IMR-90 (cell line): ENCODE results near the gene LRRC18. TPM values are rescaled to one million over a fixed set of nuclear protein-coding genes. Genes with fewer than 3 reads are reported as not detected.

ENCODE experiments used
- ATAC-seq: fragments of 200-7000 bp; cut with Tn5 transposase; 2 replicates; pipeline ENCODE4 v1.9.1; 2020; ENCODE audit warnings: low read depth, mild to moderate bottlenecking, moderate library complexity
- BruUV-seq: library from RNA; stranded (reverse); fragments of 400-500 nt; replicated peaks from 2 replicates; lab custom pipeline; 2021; lab: Mats Ljungman, UMichigan
- CTCF ChIA-PET: fragments of 300-600 bp; formaldehyde crosslinking; extraction: SDS; loops from one replicate; lab custom pipeline; 2021; ENCODE audit warnings: antibody characterized with exemption; lab: Yijun Ruan, JAX
- POLR2A ChIA-PET: fragments of 300-600 bp; sonication (Branson Sonifier 250); formaldehyde crosslinking; loops from one replicate; lab custom pipeline; 2022; ENCODE audit warnings: antibody characterized with exemption; ENCODE audit not compliant: unreplicated experiment; lab: Charles Lee
- DNase-seq: peaks from one replicate; pipeline ENCODE4 v3.0.0; 2013
- H2AFZ ChIP-seq: replicated peaks from 2 replicates; pipeline ENCODE3; 2013; ENCODE audit warnings: low read length, mild to moderate bottlenecking; ENCODE audit not compliant: poor library complexity
- H2AK5ac ChIP-seq: 2 replicates; pipeline ENCODE4 v1.6.1; 2013; ENCODE audit warnings: low read depth, low read length, inconsistent platforms
- H2AK9ac ChIP-seq: replicated peaks from 2 replicates; pipeline ENCODE3; 2013; ENCODE audit warnings: mild to moderate bottlenecking, low read depth, low read length, moderate library complexity; ENCODE audit not compliant: poor library complexity
- H2BK120ac ChIP-seq: 2 replicates; pipeline ENCODE4 v1.6.1; 2013; ENCODE audit warnings: low read depth, low read length, inconsistent platforms
- H2BK15ac ChIP-seq: 3 replicates; pipeline ENCODE4 v1.6.1; 2013; ENCODE audit warnings: low read depth, low read length, inconsistent platforms
- H2BK20ac ChIP-seq: 2 replicates; pipeline ENCODE4 v1.6.1; 2013; ENCODE audit warnings: low read depth, mild to moderate bottlenecking, inconsistent platforms, low read length, moderate library complexity
- H2BK5ac ChIP-seq: 2 replicates; pipeline ENCODE4 v1.6.1; 2013; ENCODE audit warnings: mild to moderate bottlenecking, low read depth, low read length, inconsistent platforms; ENCODE audit not compliant: poor library complexity, severe bottlenecking
- H3K14ac ChIP-seq: replicated peaks from 2 replicates; pipeline ENCODE4 v1.6.1; 2013; ENCODE audit warnings: low read depth, low read length, inconsistent platforms
- H3K18ac ChIP-seq: 2 replicates; pipeline ENCODE4 v1.6.1; 2013; ENCODE audit warnings: low read depth, low read length, control low read depth
- H3K23ac ChIP-seq: 2 replicates; pipeline ENCODE4 v1.6.1; 2013; ENCODE audit warnings: low read depth, low read length, inconsistent platforms
- H3K27ac ChIP-seq: 2 replicates; pipeline ENCODE4 v1.5.1; 2013; ENCODE audit warnings: mild to moderate bottlenecking, control low read depth, low read length; ENCODE audit not compliant: insufficient read depth
- H3K27me3 ChIP-seq: 2 replicates; pipeline ENCODE4 v1.6.1; 2013; ENCODE audit warnings: low read length; ENCODE audit not compliant: control insufficient read depth, insufficient read depth
- H3K36me3 ChIP-seq: 2 replicates; pipeline ENCODE4 v1.6.1; 2013; ENCODE audit warnings: low read length, mixed read lengths; ENCODE audit not compliant: control insufficient read depth, insufficient read depth
- H3K4ac ChIP-seq: 2 replicates; pipeline ENCODE4 v1.6.1; 2013; ENCODE audit warnings: low read depth, low read length, inconsistent platforms
- H3K4me1 ChIP-seq: 2 replicates; pipeline ENCODE4 v1.6.1; 2013; ENCODE audit warnings: low read length, mixed read lengths; ENCODE audit not compliant: control insufficient read depth, insufficient read depth
- H3K4me2 ChIP-seq: 2 replicates; pipeline ENCODE4 v1.6.1; 2013; ENCODE audit warnings: low read depth, mild to moderate bottlenecking, control low read depth, low read length, moderate library complexity
- H3K4me3 ChIP-seq: 2 replicates; pipeline ENCODE4 v1.5.1; 2013; ENCODE audit warnings: low read depth, mild to moderate bottlenecking, control low read depth, low read length, moderate library complexity; ENCODE audit not compliant: insufficient read depth
- H3K56ac ChIP-seq: 2 replicates; pipeline ENCODE4 v1.6.1; 2013; ENCODE audit warnings: low read length, inconsistent platforms; ENCODE audit not compliant: insufficient read depth; ENCODE audit errors: extremely low read depth
- H3K79me1 ChIP-seq, 2 experiments: 2 replicates each; pipeline ENCODE4 v1.6.1; 2013; ENCODE audit warnings: low read length in 2 of 2, inconsistent platforms in 1 of 2, low read depth in 1 of 2
- H3K9ac ChIP-seq: 2 replicates; pipeline ENCODE4 v1.6.1; 2013; ENCODE audit warnings: low read depth, low read length, control low read depth
- H3K9me1 ChIP-seq: 2 replicates; pipeline ENCODE4 v1.6.1; 2013; ENCODE audit warnings: low read length, inconsistent platforms; ENCODE audit not compliant: insufficient read depth
- H3K9me3 ChIP-seq: 2 replicates; pipeline ENCODE4 v1.6.1; 2013; ENCODE audit warnings: low read length; ENCODE audit not compliant: control insufficient read depth, insufficient read depth
- H4K20me1 ChIP-seq: 2 replicates; pipeline ENCODE4 v1.6.1; 2013; ENCODE audit warnings: low read length, inconsistent platforms; ENCODE audit not compliant: insufficient read depth
- H4K5ac ChIP-seq: 2 replicates; pipeline ENCODE4 v1.6.1; 2013; ENCODE audit warnings: mild to moderate bottlenecking, low read depth, low read length, control low read depth
- H4K8ac ChIP-seq, 2 experiments: 2 replicates each; pipeline ENCODE4 v1.6.1; 2013; ENCODE audit warnings: low read depth in 2 of 2, low read length in 2 of 2, control low read depth in 1 of 2, inconsistent platforms in 1 of 2
- H4K91ac ChIP-seq: 2 replicates; pipeline ENCODE4 v1.6.1; 2013; ENCODE audit warnings: low read depth, low read length, inconsistent platforms; ENCODE audit not compliant: insufficient read depth
- BHLHE40 ChIP-seq: fragments of 150-350 bp; IDR thresholded peaks from 2 replicates; pipeline ENCODE4 v1.6.1; 2016; ENCODE audit warnings: mild to moderate bottlenecking, low read depth, low read length
- CEBPB ChIP-seq: IDR thresholded peaks from 2 replicates; pipeline ENCODE4 v1.6.1; 2012; ENCODE audit warnings: low read depth, low read length, improper control_type of control experiment
- CHD1 ChIP-seq: IDR thresholded peaks from 2 replicates; pipeline ENCODE4 v1.6.1; 2012; ENCODE audit warnings: low read depth, low read length, improper control_type of control experiment
- MAFK ChIP-seq: IDR thresholded peaks from 2 replicates; pipeline ENCODE4 v1.6.1; 2012; ENCODE audit warnings: low read depth, low read length, improper control_type of control experiment
- MAZ ChIP-seq: IDR thresholded peaks from 2 replicates; pipeline ENCODE4 v1.6.1; 2012; ENCODE audit warnings: low read depth, mild to moderate bottlenecking, low read length, improper control_type of control experiment, moderate library complexity, borderline replicate concordance
- MXI1 ChIP-seq: IDR thresholded peaks from 2 replicates; pipeline ENCODE4 v1.6.1; 2012; ENCODE audit warnings: low read depth, mild to moderate bottlenecking, low read length, moderate library complexity, borderline replicate concordance
- POLR2A ChIP-seq: IDR thresholded peaks from 2 replicates; pipeline ENCODE4 v1.6.1; 2012; ENCODE audit warnings: mild to moderate bottlenecking, low read depth, low read length
- RAD21 ChIP-seq: IDR thresholded peaks from 2 replicates; pipeline ENCODE4 v1.6.1; 2012; ENCODE audit warnings: low read length, improper control_type of control experiment
- RFX5 ChIP-seq: IDR thresholded peaks from 2 replicates; pipeline ENCODE4 v1.8.0; 2012; ENCODE audit warnings: low read depth, mild to moderate bottlenecking, low read length, moderate library complexity
- SMC3 ChIP-seq: fragments of 150-350 bp; IDR thresholded peaks from 2 replicates; pipeline ENCODE4 v1.6.1; 2016; ENCODE audit warnings: low read depth, mild to moderate bottlenecking, antibody characterized with exemption, low read length, moderate library complexity
- WGBS, 2 experiments: methylation state at CpG; one replicate each; pipeline versions ENCODE4 v1.1.5 to v1.1.7; 2013; ENCODE audit warnings: missing lambda C conversion rate in 2 of 2; ENCODE audit not compliant: insufficient read length in 1 of 2; ENCODE audit errors: extremely low coverage in 2 of 2; 5-methylcytosine and 5-hydroxymethylcytosine counted together
- dilution Hi-C: fragments of 300-500 bp; cut with HindIII; formaldehyde crosslinking; loops from one replicate; pipeline ENCODE4 v1.14.3; 2018; ENCODE audit warnings: low sequenced_read_pairs; ENCODE audit not compliant: unreplicated experiment
- in situ Hi-C: fragments of 300-500 bp; cut with MboI; formaldehyde crosslinking; loops from 3 replicates; pipeline ENCODE4 v1.14.3; 2019; ENCODE audit warnings: low sequenced_read_pairs, inconsistent platforms, mixed read lengths
- intact Hi-C: fragments of 100-400 bp; cut with micrococcal nuclease; formaldehyde crosslinking; loops from 2 replicates; pipeline ENCODE4 v1.10.0; 2022
- polyA plus RNA-seq, 3 experiments: library from polyadenylated mRNA; depleted of rRNA; stranded (reverse); fragments of >200 nt; gene quantifications; 2 replicates each; pipeline ENCODE4 v1.2.3, GENCODE V29; 2012; ENCODE audit warnings: low replicate concordance in 1 of 3
- total RNA-seq: library from RNA; depleted of rRNA; stranded (reverse); fragments of >200 nt; gene quantifications from 2 replicates; pipeline ENCODE4 v1.2.3, GENCODE V29; 2012
- TF ChIP-seq, protein P1 (sequence below): fragments of 150-350 bp; IDR thresholded peaks from 2 replicates; pipeline ENCODE4 v1.6.1; 2017; ENCODE audit warnings: mild to moderate bottlenecking, antibody characterized with exemption, low read length, low read depth
- TF ChIP-seq, protein P2 (sequence below): fragments of 150-350 bp; IDR thresholded peaks from 2 replicates; pipeline ENCODE4 v1.6.1; 2016; ENCODE audit warnings: low read depth, mild to moderate bottlenecking, low read length, moderate library complexity, borderline replicate concordance
- TF ChIP-seq, protein P3 (sequence below): conservative IDR thresholded peaks from 2 replicates; pipeline ENCODE4 v1.5.1; 2012; ENCODE audit warnings: mild to moderate bottlenecking, low read depth, low read length, improper control_type of control experiment

LRRC18 gene
- total and polyA plus RNA-seq, 2 of the 4 experiments (the other 2 are of a cell fraction) = not detected

DNA sequence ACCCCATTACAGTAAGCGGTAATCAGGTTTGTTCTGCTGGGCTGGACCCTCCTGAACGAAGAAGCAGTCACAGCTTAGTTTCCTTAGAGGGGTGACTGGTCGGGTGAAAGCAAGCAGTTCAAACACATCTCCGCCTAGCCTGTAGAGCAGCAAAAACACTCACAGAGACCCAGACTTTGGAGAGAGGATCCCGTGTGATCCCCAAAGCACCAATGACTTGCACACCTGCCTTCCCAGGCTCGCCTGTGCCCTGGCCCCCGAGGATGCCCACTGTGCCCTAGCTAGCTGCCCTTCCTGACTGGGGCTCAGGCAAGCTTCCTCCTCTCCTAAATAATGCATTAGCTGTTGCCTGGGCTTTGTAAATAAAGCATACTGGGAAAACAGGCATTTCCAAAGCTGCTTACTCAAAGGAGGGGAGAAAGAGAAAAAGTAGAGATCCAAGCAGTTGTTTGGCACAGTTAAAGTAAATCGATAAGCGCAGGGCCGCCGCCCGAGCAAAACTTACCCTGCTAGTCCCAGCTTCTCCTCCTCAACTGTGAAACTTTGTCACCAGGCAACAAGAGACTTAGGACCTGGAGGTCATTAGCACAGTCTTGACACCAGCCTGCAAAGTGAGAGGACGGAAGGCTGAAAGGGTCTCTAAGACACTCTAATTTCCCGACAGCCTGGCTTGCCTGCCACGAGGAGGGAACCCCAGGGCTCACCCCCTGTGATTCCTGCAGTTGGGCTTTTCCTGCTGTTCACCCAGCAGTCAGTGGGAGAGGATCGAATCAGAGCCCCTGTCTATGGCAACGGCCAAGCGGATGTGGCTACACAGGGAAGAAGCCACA is 4.8 kb downstream of the LRRC18 start:
- no peak overlapping the region for H3K18ac ChIP-seq
- H2BK120ac ChIP-seq = no peak overlapping the region
- H2BK5ac ChIP-seq = no peak overlapping the region
- no peak overlapping the region for H2BK15ac ChIP-seq
- H4K91ac ChIP-seq = no peak overlapping the region
- DNase-seq = no peak
- H3K79me1 ChIP-seq = no peaks in the 10 kb centered on the region
- H3K4me1 ChIP-seq = no peaks in the 10 kb centered on the region
- no TSS peak for BruUV-seq
- no peak overlapping the region for H2AFZ ChIP-seq
- H3K4me3 ChIP-seq = no peak overlapping the region
- ATAC-seq = no peak
- no peaks in the 10 kb centered on the region for H3K9me3 ChIP-seq
- H3K27ac ChIP-seq = no peak overlapping the region
- no peak overlapping the region for H3K14ac ChIP-seq
- no peak overlapping the region for H3K4me2 ChIP-seq
- H3K9me1 ChIP-seq = no peaks in the 10 kb centered on the region
- H4K20me1 ChIP-seq = no peaks in the 10 kb centered on the region
- H3K56ac ChIP-seq = no peak overlapping the region
- ChIA-PET POLR2A (no interaction called here), CTCF (no interaction called here)
- peaks cover 28% of the 10 kb centered on the region for H3K27me3 ChIP-seq
- H4K8ac ChIP-seq = no peak overlapping the region
- no peak overlapping the region for H2BK20ac ChIP-seq
- no peaks in the 10 kb centered on the region for H3K36me3 ChIP-seq
- H2AK9ac ChIP-seq = no peak overlapping the region
- no peak overlapping the region for H3K9ac ChIP-seq
- intact Hi-C loops (no loop called here), dilution Hi-C loops (no loop called here), in situ Hi-C loops (no loop called here)
- H4K5ac ChIP-seq = no peak overlapping the region
- no peak overlapping the region for H2AK5ac ChIP-seq
- no peak for TF ChIP-seq MXI1
- TF ChIP-seq SMC3 = no peak
- no peak for TF ChIP-seq BHLHE40
- no peak for TF ChIP-seq POLR2A
- TF ChIP-seq RAD21 = no peak
- no peak for TF ChIP-seq MAFK
- TF ChIP-seq, protein P1, sequence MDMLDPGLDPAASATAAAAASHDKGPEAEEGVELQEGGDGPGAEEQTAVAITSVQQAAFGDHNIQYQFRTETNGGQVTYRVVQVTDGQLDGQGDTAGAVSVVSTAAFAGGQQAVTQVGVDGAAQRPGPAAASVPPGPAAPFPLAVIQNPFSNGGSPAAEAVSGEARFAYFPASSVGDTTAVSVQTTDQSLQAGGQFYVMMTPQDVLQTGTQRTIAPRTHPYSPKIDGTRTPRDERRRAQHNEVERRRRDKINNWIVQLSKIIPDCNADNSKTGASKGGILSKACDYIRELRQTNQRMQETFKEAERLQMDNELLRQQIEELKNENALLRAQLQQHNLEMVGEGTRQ = no peak
- TF ChIP-seq, protein P2, sequence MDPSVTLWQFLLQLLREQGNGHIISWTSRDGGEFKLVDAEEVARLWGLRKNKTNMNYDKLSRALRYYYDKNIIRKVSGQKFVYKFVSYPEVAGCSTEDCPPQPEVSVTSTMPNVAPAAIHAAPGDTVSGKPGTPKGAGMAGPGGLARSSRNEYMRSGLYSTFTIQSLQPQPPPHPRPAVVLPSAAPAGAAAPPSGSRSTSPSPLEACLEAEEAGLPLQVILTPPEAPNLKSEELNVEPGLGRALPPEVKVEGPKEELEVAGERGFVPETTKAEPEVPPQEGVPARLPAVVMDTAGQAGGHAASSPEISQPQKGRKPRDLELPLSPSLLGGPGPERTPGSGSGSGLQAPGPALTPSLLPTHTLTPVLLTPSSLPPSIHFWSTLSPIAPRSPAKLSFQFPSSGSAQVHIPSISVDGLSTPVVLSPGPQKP = no peak
- no peak for TF ChIP-seq RFX5
- no peak for TF ChIP-seq CEBPB
- TF ChIP-seq CHD1 = no peak
- TF ChIP-seq MAZ = no peak
- TF ChIP-seq, protein P3, sequence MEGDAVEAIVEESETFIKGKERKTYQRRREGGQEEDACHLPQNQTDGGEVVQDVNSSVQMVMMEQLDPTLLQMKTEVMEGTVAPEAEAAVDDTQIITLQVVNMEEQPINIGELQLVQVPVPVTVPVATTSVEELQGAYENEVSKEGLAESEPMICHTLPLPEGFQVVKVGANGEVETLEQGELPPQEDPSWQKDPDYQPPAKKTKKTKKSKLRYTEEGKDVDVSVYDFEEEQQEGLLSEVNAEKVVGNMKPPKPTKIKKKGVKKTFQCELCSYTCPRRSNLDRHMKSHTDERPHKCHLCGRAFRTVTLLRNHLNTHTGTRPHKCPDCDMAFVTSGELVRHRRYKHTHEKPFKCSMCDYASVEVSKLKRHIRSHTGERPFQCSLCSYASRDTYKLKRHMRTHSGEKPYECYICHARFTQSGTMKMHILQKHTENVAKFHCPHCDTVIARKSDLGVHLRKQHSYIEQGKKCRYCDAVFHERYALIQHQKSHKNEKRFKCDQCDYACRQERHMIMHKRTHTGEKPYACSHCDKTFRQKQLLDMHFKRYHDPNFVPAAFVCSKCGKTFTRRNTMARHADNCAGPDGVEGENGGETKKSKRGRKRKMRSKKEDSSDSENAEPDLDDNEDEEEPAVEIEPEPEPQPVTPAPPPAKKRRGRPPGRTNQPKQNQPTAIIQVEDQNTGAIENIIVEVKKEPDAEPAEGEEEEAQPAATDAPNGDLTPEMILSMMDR = no peak
- no peak overlapping the region for H3K4ac ChIP-seq
- H3K23ac ChIP-seq = no peak overlapping the region
- 46% methylated on average over 3 of the region's 18 CpGs; no CpG with 5 or more reads in 1 of the 2 experiments for WGBS, 2 experiments
